Measurements from ENCODE around the gene AACS.

The AACS gene

GRCh38 chr12:125187780-125188741 is 122.8 kb downstream of the AACS start:
- DNase-seq, result no peak

GRCh38 chr12:125189015-125189414 is 123.8 kb downstream of the AACS start:
- no peak for DNase-seq

GRCh38 chr12:125189502-125189901 is 124.3 kb downstream of the AACS start:
- DNase-seq, result no peak

- DNase-seq, result no peak
Observed at GRCh38 chr12:125191361-125192087, 126.3 kb downstream of the AACS start.

GRCh38 chr12:125192690-125193221 is 127.5 kb downstream of the AACS start:
- DNase-seq, result no peak

Measured in activated CD4-positive, alpha-beta T cell treated with anti-CD3 and anti-CD28 coated beads for 1 hour (primary cell).